CD14-positive monocyte (primary cell): ENCODE results near the gene CCDC68. TPM values are rescaled to one million over a fixed set of nuclear protein-coding genes. Genes with fewer than 3 reads are reported as not detected.

Experiments used
- DNase-seq, 3 donors: peaks; one replicate each; pipeline ENCODE4 v3.0.0-alpha.2; 2011 to 2022
- H2AFZ ChIP-seq: 2 replicates; pipeline ENCODE4 v1.6.0; 2012; ENCODE audit warnings: mild to moderate bottlenecking, low read depth, low read length, inconsistent platforms; ENCODE audit not compliant: insufficient read depth, poor library complexity, severe bottlenecking
- H3K27ac ChIP-seq, 2 donors: 1 replicate in 1 of 2; 2 replicates in 1 of 2; pipeline ENCODE4 v1.5.1; 2012 to 2013; ENCODE audit warnings: low read length in 2 of 2, control low read depth in 1 of 2, inconsistent platforms in 1 of 2, low read depth in 1 of 2, mild to moderate bottlenecking in 1 of 2
- H3K27me3 ChIP-seq, 2 donors: one replicate each; pipeline versions ENCODE4 v1.6.0 to v1.6.1; 2011 to 2013; ENCODE audit warnings: low read length in 2 of 2; ENCODE audit not compliant: control insufficient read depth in 2 of 2, insufficient read depth in 2 of 2
- H3K36me3 ChIP-seq, 2 donors: replicated peaks in 1 of 2; 1 replicate in 1 of 2; 2 replicates in 1 of 2; pipeline versions ENCODE4 v1.5.1 to v1.6.1; 2012 to 2013; ENCODE audit warnings: low read length in 2 of 2, control low read depth in 1 of 2, inconsistent platforms in 1 of 2, mild to moderate bottlenecking in 1 of 2; ENCODE audit not compliant: insufficient read depth in 2 of 2, control insufficient read depth in 1 of 2
- H3K4me1 ChIP-seq, 2 donors: 1 replicate in 1 of 2; 2 replicates in 1 of 2; pipeline versions ENCODE4 v1.5.1 to v1.6.1; 2012 to 2013; ENCODE audit warnings: low read length in 2 of 2, control low read depth in 1 of 2, inconsistent platforms in 1 of 2, mild to moderate bottlenecking in 1 of 2, moderate library complexity in 1 of 2; ENCODE audit not compliant: insufficient read depth in 2 of 2, control insufficient read depth in 1 of 2
- H3K4me2 ChIP-seq: replicated peaks from 2 replicates; pipeline ENCODE3; 2012; ENCODE audit warnings: low read length, moderate library complexity, mild to moderate bottlenecking; ENCODE audit not compliant: poor library complexity, severe bottlenecking; ENCODE audit errors: extremely low read depth
- H3K4me3 ChIP-seq, 3 experiments: fragments of 200-600 bp in 1 of 3; sonication (generic) in 1 of 3; replicated peaks in 1 of 3; 1 replicate in 2 of 3; 2 replicates in 1 of 3; pipeline ENCODE4 v1.5.1; 2011 to 2013; ENCODE audit warnings: low read length in 3 of 3, mild to moderate bottlenecking in 3 of 3, control low read depth in 2 of 3, low read depth in 2 of 3, inconsistent platforms in 1 of 3, moderate library complexity in 1 of 3
- H3K79me2 ChIP-seq: 2 replicates; pipeline ENCODE4 v1.6.0; 2012; ENCODE audit warnings: mild to moderate bottlenecking, control low read depth, inconsistent platforms, low read length, moderate library complexity; ENCODE audit not compliant: insufficient read depth
- H3K9ac ChIP-seq: 2 replicates; pipeline ENCODE4 v1.6.0; 2017; ENCODE audit warnings: low read length, mild to moderate bottlenecking; ENCODE audit not compliant: insufficient read depth, poor library complexity, severe bottlenecking
- H3K9me3 ChIP-seq, 2 donors: replicated peaks in 1 of 2; 1 replicate in 1 of 2; 2 replicates in 1 of 2; pipeline versions ENCODE4 v1.5.1 to v1.6.1; 2012 to 2013; ENCODE audit warnings: low read length in 2 of 2, control low read depth in 1 of 2; ENCODE audit not compliant: control insufficient read depth in 1 of 2, insufficient read depth in 1 of 2
- H4K20me1 ChIP-seq: 2 replicates; pipeline ENCODE4 v1.6.0; 2012; ENCODE audit warnings: mild to moderate bottlenecking, low read length, control low read depth, moderate library complexity; ENCODE audit not compliant: insufficient read depth
- H3K27ac Mint-ChIP-seq, 7 donors: one replicate each; pipeline ENCODE4 v1.8.0; 2020; ENCODE audit warnings: mild to moderate bottlenecking in 7 of 7, mixed read lengths in 7 of 7, moderate library complexity in 6 of 7, inconsistent platforms in 2 of 7
- H3K27me3 Mint-ChIP-seq, 3 donors: one replicate each; pipeline ENCODE4 v1.8.0; 2021 to 2022; ENCODE audit warnings: low read depth in 3 of 3, mild to moderate bottlenecking in 3 of 3, mixed read lengths in 3 of 3, moderate library complexity in 3 of 3, inconsistent platforms in 1 of 3
- H3K36me3 Mint-ChIP-seq, 2 donors: one replicate each; pipeline ENCODE4 v1.8.0; 2020; ENCODE audit warnings: mixed read lengths in 2 of 2, inconsistent platforms in 1 of 2, mild to moderate bottlenecking in 1 of 2
- H3K4me1 Mint-ChIP-seq: one replicate; pipeline ENCODE4 v1.8.0; 2020; ENCODE audit warnings: mild to moderate bottlenecking, mixed read lengths
- H3K4me3 Mint-ChIP-seq, 2 donors: one replicate each; pipeline ENCODE4 v1.8.0; 2020; ENCODE audit warnings: mild to moderate bottlenecking in 2 of 2, mixed read lengths in 2 of 2, moderate library complexity in 1 of 2
- H3K9me3 Mint-ChIP-seq, 7 donors: one replicate each; pipeline ENCODE4 v1.8.0; 2020 to 2022; ENCODE audit warnings: mixed read lengths in 7 of 7, mild to moderate bottlenecking in 6 of 7, moderate library complexity in 6 of 7, inconsistent platforms in 2 of 7
- WGBS: methylation state at CpG from one replicate; pipeline ENCODE4 v1.1.5; 2013; ENCODE audit warnings: missing lambda C conversion rate; ENCODE audit not compliant: insufficient coverage; 5-methylcytosine and 5-hydroxymethylcytosine counted together
- intact Hi-C, 2 donors: fragments of 100-400 bp; cut with micrococcal nuclease; formaldehyde crosslinking; loops; one replicate each; pipeline versions ENCODE4 v1.15.0 to v1.15.1; 2023
- polyA plus RNA-seq, 3 donors: library from polyadenylated mRNA; depleted of rRNA in 1 of 3; unstranded in 2 of 3; stranded (reverse) in 1 of 3; fragments of 300-500 nt in 2 of 3; fragments of >200 nt in 1 of 3; fragmentation: Illumina TruSeq in 2 of 3; gene quantifications; 1 replicate in 2 of 3; 2 replicates in 1 of 3; pipeline ENCODE4 v1.2.3, GENCODE V29; 2012 to 2021
- TF ChIP-seq, protein P1 (sequence below): fragments of 200-600 bp; IDR thresholded peaks from one replicate; pipeline ENCODE4 v1.8.0; 2022; ENCODE audit warnings: antibody characterized with exemption, mild to moderate bottlenecking

Gene CCDC68
- polyA plus RNA-seq, 3 donors: 0.09 to 0.15 TPM; not detected in 1

DNA sequence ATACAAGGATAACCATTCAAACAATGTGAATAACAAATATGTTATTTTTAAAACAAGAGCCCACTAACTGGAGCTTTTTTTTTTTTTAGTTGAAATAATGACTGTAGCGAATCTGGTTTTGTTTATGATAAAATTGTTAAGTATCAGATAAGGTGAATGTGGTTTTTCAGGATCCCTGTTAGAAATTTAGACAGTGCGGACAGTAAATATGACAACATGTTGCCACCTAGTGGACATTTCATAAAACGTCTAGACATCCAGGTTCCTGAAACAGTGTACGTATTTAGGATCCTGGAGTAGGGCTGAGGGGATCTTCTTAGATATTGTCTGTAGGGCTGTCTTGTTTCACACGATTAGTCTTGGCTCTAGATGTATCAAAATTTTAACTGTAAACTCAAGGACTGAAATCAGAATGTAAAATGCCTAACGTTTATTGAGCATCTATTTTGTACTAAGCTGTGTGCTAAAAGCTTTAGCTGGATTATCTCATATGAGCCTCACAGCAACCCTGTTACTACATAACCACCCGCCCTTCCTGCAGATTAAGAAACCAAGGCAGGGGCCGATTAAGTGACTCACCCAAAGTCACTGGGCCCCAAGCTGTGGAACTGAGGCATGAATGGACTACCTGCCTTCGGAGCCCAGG is 23.9 kb upstream of the CCDC68 start:
- TF ChIP-seq, protein P1, sequence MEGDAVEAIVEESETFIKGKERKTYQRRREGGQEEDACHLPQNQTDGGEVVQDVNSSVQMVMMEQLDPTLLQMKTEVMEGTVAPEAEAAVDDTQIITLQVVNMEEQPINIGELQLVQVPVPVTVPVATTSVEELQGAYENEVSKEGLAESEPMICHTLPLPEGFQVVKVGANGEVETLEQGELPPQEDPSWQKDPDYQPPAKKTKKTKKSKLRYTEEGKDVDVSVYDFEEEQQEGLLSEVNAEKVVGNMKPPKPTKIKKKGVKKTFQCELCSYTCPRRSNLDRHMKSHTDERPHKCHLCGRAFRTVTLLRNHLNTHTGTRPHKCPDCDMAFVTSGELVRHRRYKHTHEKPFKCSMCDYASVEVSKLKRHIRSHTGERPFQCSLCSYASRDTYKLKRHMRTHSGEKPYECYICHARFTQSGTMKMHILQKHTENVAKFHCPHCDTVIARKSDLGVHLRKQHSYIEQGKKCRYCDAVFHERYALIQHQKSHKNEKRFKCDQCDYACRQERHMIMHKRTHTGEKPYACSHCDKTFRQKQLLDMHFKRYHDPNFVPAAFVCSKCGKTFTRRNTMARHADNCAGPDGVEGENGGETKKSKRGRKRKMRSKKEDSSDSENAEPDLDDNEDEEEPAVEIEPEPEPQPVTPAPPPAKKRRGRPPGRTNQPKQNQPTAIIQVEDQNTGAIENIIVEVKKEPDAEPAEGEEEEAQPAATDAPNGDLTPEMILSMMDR: peak; percentile 85
- no peak overlapping the region for H3K27ac ChIP-seq
- H3K79me2 ChIP-seq: no peaks in the 10 kb centered on the region
- no peaks in the 10 kb centered on the region for H3K4me1 Mint-ChIP-seq
- H3K4me1 ChIP-seq: no peaks in the 10 kb centered on the region
- H3K27me3 ChIP-seq: no peaks in the 10 kb centered on the region
- no peaks in the 10 kb centered on the region for H3K9me3 Mint-ChIP-seq
- H3K27me3 Mint-ChIP-seq: peaks cover 2 to 8% (median 7%) of the 10 kb centered on the region in 3 donors
- no peak overlapping the region for H3K4me2 ChIP-seq
- H2AFZ ChIP-seq: no peak overlapping the region
- H3K27ac Mint-ChIP-seq: no peak overlapping the region
- 27% methylated on average over 6 of the region's 9 CpGs for WGBS
- no peak overlapping the region for H3K9ac ChIP-seq
- no peak overlapping the region for H3K4me3 Mint-ChIP-seq
- no peak overlapping the region for H3K4me3 ChIP-seq
- H3K36me3 Mint-ChIP-seq: no peaks in the 10 kb centered on the region
- H3K9me3 ChIP-seq: no peaks in the 10 kb centered on the region
- intact Hi-C loops: loop anchor here (10.0 kb wide), 2 partner anchors 428 to 588 kb away; no protein-coding TSS in a partner anchor
- no peaks in the 10 kb centered on the region for H3K36me3 ChIP-seq
- H4K20me1 ChIP-seq: no peaks in the 10 kb centered on the region
- peak; percentile 25 to 57 (median 48) for DNase-seq

DNA sequence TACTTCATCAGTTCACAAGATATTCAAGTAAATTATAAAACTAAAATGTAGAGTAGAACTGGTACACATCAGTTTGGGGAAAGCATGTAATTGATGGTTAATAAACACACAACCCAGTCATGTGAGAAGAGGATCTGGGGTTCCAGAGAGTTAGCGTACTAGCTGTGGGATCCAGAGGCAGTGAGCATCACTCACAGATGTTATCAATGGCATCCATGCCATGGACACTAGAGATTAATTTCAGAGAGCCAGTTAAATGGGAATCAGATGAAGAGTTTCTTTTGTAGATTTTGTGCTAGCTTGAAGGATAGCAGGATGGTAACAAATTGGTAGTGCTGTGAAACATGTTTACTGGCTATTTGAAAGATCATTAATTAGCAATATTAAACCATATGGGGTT is 21.8 kb upstream of the CCDC68 start:
- Mint-ChIP-seq H3K4me3 (no peak overlapping the region), H3K9me3 (no peaks in the 10 kb centered on the region), H3K36me3 (no peaks in the 10 kb centered on the region), H3K27me3 (peaks cover 0 to 8% (median 2%) of the 10 kb centered on the region in 3 donors), H3K4me1 (no peaks in the 10 kb centered on the region), H3K27ac (no peak overlapping the region)
- H3K4me3 ChIP-seq: no peak overlapping the region
- no peaks in the 10 kb centered on the region for H3K9me3 ChIP-seq
- no peaks in the 10 kb centered on the region for H3K36me3 ChIP-seq
- intact Hi-C loops: loop anchor here (10.0 kb wide), 2 partner anchors 426 to 586 kb away; no protein-coding TSS in a partner anchor
- no peak overlapping the region for H3K4me2 ChIP-seq
- no peak for DNase-seq
- H3K27ac ChIP-seq: no peak overlapping the region
- H3K79me2 ChIP-seq: no peaks in the 10 kb centered on the region
- H3K9ac ChIP-seq: no peak overlapping the region
- TF ChIP-seq, protein P1: no peak
- no peaks in the 10 kb centered on the region for H4K20me1 ChIP-seq
- 83% methylated on average over 1 of the region's 1 CpG for WGBS
- no peaks in the 10 kb centered on the region for H3K27me3 ChIP-seq
- no peak overlapping the region for H2AFZ ChIP-seq
- H3K4me1 ChIP-seq: no peaks in the 10 kb centered on the region
